Activated naive CD4-positive, alpha-beta T cell treated with anti-CD3 and anti-CD28 coated beads, Interleukin-2, amount 50 U/mL, for 16 hours (primary cell): ENCODE measurements around the gene MFAP1.
A peak's percentile ranks its signal among the peaks of the same experiment; 100 is the strongest.

Source experiments
- DNase-seq: peaks from one replicate; pipeline ENCODE4 v3.0.0-alpha.2; 2020

MFAP1 gene

DNA sequence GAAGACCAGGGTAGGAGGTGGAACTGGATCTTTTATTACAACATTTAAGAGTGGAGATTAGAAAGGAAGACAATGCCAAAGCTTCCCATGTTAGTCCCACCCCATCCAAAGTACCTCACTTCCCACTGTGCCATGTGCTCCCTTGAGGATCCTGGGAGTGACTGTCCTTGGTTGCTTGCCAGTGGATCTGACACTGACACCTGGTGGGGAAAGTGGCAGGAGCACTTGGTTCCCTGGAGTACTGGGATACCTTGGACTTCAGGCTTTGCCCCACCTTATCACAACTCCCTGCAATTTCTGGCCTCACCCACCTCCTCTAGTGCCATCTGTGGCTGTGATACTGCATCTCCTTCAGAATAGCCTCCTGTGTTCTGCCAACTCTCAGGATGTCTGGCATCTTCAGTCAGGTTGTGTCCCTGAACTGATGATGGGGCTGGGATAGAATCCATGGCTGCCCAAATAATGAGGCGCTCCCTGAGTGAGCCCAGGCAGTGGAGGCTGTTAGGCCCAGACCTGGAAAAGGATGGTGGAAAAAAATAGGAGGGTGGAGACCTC lies 49.0 kb downstream of the MFAP1 start:
- DNase-seq, result no peak

- no peak for DNase-seq
Measured at GRCh38 chr15:43774062-43774461, 50.4 kb downstream of the MFAP1 start.

- DNase-seq, result no peak
Measured at GRCh38 chr15:43772624-43773023, 51.9 kb downstream of the MFAP1 start.

DNA sequence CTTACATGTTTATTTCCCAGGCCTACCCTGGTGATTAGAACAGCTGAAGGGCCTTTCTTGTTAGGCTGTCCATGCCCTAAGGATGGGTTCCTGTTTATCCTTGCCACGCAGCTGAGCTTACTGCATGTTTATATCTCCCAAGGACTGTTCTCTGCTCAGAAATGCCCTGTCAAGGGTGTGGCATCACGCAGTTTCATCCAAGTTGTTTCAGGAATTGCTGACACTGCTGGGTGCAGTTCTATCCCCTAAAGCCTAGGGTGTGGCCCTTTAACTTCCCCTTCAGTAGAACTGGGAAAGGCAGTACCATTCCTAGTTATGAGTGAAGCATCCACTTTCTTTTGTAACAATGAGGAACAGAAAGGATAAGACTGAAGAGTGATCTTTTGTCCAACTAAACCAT lies 52.7 kb downstream of the MFAP1 start:
- no peak for DNase-seq

GRCh38 chr15:43769584-43770228 lies 54.8 kb downstream of the MFAP1 start:
- peak; percentile 66 for DNase-seq

DNA sequence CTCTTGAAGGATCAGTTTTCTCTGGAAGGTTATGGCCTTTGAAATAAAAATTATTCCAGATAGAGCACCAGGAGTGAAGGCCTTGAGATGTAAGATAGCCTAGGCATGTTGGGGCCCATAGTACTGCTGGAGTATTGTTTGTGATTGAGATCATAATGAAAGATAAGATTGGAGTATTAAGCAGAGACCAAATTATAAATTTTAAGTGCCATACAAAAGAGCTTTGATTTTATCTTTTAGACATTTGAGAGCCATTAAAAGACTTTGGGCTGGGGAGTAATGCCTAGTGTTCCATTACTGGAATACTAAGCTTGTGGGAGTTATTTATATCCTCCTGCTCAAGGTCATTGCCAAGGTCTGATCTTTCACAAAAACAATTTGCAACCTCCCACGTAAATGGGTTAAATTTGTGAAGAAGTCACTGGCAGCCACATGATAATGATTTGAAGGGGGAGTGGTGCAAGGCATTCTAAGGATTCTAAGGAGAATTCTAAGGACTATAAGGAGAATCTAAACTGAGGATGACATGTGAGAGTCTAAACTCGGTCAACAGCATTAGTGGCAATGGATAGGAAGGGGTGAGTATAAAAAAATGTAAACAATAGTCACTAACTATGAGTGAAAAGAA lies 60.6 kb downstream of the MFAP1 start:
- no peak for DNase-seq

- DNase-seq, result no peak
Measured at GRCh38 chr15:43762824-43763223, 61.7 kb downstream of the MFAP1 start.
